EL (cell line): ENCODE data around the gene SLC39A10.
"Not testable (repeated sequence)": the region's sequence is repeated elsewhere in the genome, so short reads cannot be mapped to it uniquely, and the experiment has no call there.

ENCODE experiments used
- DNase-seq: peaks from one replicate; pipeline ENCODE4 v3.0.0-alpha.2; 2016

The SLC39A10 gene

DNA sequence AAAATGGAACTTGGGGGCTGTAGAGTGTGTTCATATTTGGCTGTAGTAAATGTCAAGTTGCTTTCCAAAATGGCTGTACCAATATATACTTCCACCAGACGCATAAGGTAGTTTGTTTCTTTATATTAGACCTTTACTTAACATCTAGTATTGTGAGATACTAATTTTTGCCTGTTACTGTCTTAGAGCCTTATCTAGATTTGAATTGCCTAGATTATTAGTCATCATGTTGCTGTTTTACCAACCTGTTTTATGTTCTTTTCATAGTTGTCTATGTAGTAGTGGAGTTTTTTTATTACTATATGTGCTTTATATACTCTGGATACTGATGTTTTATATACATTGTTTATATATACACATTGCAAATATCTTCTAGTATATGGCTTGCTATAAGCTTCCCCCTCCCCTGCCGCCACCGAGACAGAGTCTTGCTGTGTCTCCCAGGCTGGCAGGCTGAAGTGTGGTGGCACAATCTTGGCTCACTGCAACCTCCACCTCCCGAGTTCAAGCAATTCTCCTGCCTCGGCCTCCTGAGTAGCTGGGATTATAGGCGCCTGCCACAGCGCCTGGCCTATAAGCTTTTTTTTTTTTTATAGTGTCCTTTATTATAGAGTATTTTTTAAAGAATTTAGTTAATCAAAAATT lies 18.9 kb downstream of the SLC39A10 start:
- DNase-seq: no peak

GRCh38 chr2:195677290-195677689 lies 20.3 kb downstream of the SLC39A10 start:
- DNase-seq: no peak

DNA sequence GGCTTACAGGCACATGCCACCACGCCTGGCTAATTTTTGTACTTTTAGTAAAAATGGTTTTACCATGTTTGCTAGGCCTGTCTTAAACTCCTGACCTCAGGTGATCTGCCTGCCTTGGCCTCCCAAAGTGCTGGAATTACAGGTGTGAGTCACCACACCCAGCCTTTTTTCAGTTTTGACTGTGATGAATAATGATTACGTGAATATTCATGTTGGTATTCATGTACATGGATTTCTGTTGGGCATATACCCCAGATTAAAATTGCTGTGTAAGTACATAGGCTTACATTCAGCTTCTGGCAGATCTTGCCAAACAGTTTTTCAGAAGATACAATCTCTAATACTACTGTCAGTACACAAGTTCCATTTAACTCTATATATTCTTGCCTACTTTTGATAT lies 20.9 kb downstream of the SLC39A10 start:
- no peak for DNase-seq

DNA sequence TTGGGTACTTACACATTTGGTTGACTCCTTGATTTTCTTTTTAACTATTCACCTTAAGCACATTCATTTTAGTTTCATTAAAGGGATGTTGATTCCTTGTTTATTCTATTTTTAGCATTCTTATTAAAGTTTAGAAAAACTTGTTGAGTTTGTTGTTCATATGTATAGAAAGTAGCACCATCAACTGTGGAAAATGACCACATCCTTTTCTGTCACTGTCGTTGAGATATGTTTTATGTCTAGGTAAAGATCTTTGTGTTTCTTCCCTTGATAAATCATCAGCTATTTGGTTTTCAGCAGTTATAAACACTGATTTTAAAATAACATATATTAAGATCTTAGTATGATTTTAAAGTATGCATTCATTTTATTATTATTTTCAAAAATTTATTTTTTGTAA lies 25.1 kb downstream of the SLC39A10 start:
- DNase-seq: no peak

GRCh38 chr2:195683174-195683573 lies 26.1 kb downstream of the SLC39A10 start:
- peak; percentile 74 for DNase-seq

GRCh38 chr2:195686564-195686963 lies 29.5 kb downstream of the SLC39A10 start:
- DNase-seq: no peak

DNA sequence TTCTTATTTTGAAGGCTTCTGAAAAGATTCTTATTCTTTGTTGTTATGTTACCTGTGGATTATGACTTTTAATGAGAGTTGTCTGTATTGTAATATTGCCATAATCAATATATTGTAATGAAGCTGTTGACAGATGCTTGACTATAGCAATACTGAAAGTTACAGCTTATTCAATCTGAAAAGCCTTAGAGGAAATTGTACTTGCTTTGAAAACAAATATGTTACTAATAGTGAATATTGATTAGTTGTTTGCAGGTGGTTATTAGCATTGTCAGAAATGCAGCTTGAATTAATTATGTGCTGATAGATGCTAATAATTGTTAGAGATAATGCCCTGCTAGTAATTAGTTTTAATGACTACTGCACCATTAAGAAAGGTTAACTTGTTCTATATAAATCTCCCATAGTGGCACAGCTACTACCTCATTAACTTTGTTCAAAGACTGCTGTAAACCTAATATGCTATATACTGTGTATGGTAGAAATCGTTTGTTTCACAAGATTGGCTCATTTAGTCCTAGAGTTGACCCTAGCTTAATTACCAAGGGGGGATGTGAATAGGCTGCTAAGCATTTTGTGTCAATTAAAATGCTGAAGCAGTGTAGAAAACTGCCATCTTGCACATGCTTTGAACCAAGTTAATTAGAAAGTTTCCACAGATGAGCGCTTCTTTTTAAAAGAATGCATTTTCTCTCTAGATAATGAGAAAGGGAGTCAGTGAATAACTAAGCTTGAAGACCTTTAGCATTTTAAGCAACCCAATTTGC lies 30.5 kb downstream of the SLC39A10 start:
- no peak for DNase-seq

DNA sequence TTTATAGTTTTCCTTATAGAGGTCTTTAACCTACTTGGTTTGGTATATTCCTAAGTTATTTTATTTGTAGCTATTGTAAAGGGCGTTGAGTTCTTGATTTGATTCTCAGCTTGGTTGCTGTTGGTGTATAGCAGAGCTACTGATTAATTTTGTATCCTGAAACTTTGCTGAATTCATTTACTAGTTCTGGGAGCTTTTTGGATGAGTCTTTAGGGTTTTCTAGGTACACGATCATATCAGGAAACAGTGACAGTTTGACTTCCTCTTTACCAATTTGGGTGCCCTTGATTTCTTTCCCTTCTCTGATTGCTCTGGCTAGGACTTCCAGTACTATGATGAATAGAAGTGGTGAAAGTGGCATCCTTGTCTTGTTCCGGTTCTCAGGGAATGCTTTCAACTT lies 35.5 kb downstream of the SLC39A10 start:
- not testable (repeated sequence) for DNase-seq

DNA sequence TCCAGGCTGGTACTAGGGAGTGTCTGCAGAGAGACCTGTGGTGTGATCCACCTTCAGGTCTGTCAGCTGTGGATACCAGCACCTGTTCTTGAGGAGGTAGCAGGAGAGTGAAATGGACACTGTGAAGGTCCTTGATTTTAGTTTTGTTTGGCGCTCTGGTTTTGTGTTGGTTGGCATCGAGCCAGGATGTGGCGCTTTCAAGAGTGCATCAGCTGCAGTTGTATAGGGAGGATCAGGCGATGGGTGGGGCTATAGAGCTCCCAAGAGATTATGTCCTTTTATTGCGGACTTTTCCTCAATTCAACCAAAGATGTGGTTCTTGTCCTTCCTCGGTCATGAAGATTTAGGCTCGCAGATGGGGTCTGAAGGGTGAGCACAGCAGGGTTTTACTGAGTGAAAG lies 37.5 kb downstream of the SLC39A10 start:
- no peak for DNase-seq

GRCh38 chr2:195695002-195695631 lies 38.1 kb downstream of the SLC39A10 start:
- no peak for DNase-seq

- no peak for DNase-seq
These were observed 39.0 kb downstream of the SLC39A10 start for GRCh38 chr2:195696012-195696411.

GRCh38 chr2:195697681-195698220 lies 40.7 kb downstream of the SLC39A10 start:
- no peak for DNase-seq

DNA sequence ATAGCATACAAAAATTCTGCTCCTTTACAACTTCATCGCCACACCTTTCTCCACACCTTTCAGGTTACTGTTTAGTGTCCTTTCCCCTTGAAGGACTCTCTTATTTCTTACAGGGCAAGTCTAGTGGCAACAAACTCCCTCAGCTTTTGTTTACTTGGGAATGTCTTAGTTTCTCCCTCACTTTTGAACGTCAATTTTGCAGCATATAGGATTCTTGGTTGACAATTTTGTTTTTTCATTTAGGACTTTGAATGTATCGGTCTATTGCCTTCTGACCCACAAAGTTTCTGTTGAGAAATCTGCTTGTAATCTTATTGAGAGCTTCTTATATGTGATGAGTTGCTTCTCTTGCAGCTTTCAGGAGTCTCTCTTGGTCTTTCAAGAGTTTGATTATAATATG lies 43.5 kb downstream of the SLC39A10 start:
- no peak for DNase-seq

DNA sequence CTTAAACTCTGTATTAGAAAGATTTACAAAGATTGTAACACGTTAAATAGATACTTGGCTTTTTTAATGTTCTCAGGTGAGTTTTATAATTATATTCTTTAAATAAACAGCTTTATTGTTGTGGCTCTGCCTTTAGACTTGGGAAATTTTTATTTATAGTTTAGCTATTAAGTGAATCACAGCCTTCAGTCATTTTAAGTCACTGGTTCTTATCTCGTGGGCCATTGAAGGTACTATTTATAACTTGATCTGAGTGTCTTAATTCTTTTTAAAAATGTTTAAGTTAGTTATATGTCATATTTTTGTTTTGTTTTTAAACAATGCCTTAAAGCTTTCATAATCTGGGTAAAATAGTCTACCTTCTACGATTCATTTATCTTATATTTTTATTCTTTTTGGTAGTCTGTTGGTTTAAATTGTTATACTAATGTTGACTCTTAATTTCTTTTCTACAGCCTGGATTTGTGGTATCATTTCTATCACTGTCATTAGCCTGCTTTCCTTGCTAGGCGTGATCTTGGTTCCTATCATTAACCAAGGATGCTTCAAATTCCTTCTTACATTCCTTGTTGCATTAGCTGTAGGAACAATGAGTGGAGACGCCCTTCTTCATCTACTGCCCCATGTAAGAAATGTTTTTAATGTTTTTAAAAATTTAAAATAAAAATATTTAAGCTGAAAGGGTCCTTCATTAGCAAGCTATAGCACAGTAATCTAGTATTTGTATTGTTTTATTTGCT lies 49.3 kb downstream of the SLC39A10 start:
- DNase-seq: peak; percentile 60

GRCh38 chr2:195709901-195710806 lies 53.1 kb downstream of the SLC39A10 start:
- DNase-seq: peak; percentile 34

GRCh38 chr2:195711478-195711877 lies 54.5 kb downstream of the SLC39A10 start:
- no peak for DNase-seq

GRCh38 chr2:195716466-195716865 lies 59.4 kb downstream of the SLC39A10 start:
- no peak for DNase-seq

GRCh38 chr2:195721042-195721441 lies 64.0 kb downstream of the SLC39A10 start:
- DNase-seq: no peak

- DNase-seq: no peak
These were observed 65.0 kb downstream of the SLC39A10 start for GRCh38 chr2:195722075-195722474.

- DNase-seq: no peak
These were observed 70.1 kb downstream of the SLC39A10 start for GRCh38 chr2:195727106-195727505.

- no peak for DNase-seq
These were observed 73.9 kb downstream of the SLC39A10 start for GRCh38 chr2:195730912-195731311.

DNA sequence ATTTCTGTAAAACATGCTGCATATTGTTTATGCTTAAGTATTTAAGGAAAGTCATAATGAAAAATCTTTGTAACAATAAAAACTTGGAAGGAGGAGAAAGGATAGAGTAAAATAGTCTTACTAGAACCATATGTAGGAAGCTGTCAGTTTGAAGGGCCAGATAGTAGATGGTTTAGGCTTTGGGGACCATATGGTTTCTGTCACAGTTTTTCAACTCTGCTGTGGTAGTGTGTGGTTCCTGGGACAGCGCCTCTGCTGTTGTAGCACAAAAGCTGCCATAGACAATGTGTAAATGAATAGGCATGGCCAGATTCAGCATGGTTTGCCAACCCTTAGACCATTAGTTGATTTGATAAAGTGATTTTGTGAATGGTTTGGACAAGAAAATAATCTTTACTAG lies 75.5 kb downstream of the SLC39A10 start:
- no peak for DNase-seq
